CD14-positive monocyte (primary cell): ENCODE measurements around the gene KCNJ6. TPM values are rescaled to one million over a fixed set of nuclear protein-coding genes. Genes with fewer than 3 reads are reported as not detected.
A peak's percentile ranks its signal among the peaks of the same experiment; 100 is the strongest.

ENCODE experiments used
- DNase-seq, 3 donors: peaks; one replicate each; pipeline ENCODE4 v3.0.0-alpha.2; 2011 to 2022
- H2AFZ ChIP-seq: 2 replicates; pipeline ENCODE4 v1.6.0; 2012; ENCODE audit warnings: mild to moderate bottlenecking, low read depth, low read length, inconsistent platforms; ENCODE audit not compliant: insufficient read depth, poor library complexity, severe bottlenecking
- H3K27ac ChIP-seq, 2 donors: 1 replicate in 1 of 2; 2 replicates in 1 of 2; pipeline ENCODE4 v1.5.1; 2012 to 2013; ENCODE audit warnings: low read length in 2 of 2, control low read depth in 1 of 2, inconsistent platforms in 1 of 2, low read depth in 1 of 2, mild to moderate bottlenecking in 1 of 2
- H3K27me3 ChIP-seq, 2 donors: one replicate each; pipeline versions ENCODE4 v1.6.0 to v1.6.1; 2011 to 2013; ENCODE audit warnings: low read length in 2 of 2; ENCODE audit not compliant: control insufficient read depth in 2 of 2, insufficient read depth in 2 of 2
- H3K36me3 ChIP-seq, 2 donors: replicated peaks in 1 of 2; 1 replicate in 1 of 2; 2 replicates in 1 of 2; pipeline versions ENCODE4 v1.5.1 to v1.6.1; 2012 to 2013; ENCODE audit warnings: low read length in 2 of 2, control low read depth in 1 of 2, inconsistent platforms in 1 of 2, mild to moderate bottlenecking in 1 of 2; ENCODE audit not compliant: insufficient read depth in 2 of 2, control insufficient read depth in 1 of 2
- H3K4me1 ChIP-seq, 2 donors: 1 replicate in 1 of 2; 2 replicates in 1 of 2; pipeline versions ENCODE4 v1.5.1 to v1.6.1; 2012 to 2013; ENCODE audit warnings: low read length in 2 of 2, control low read depth in 1 of 2, inconsistent platforms in 1 of 2, mild to moderate bottlenecking in 1 of 2, moderate library complexity in 1 of 2; ENCODE audit not compliant: insufficient read depth in 2 of 2, control insufficient read depth in 1 of 2
- H3K4me2 ChIP-seq: replicated peaks from 2 replicates; pipeline ENCODE3; 2012; ENCODE audit warnings: low read length, moderate library complexity, mild to moderate bottlenecking; ENCODE audit not compliant: poor library complexity, severe bottlenecking; ENCODE audit errors: extremely low read depth
- H3K4me3 ChIP-seq, 3 experiments: fragments of 200-600 bp in 1 of 3; sonication (generic) in 1 of 3; replicated peaks in 1 of 3; 1 replicate in 2 of 3; 2 replicates in 1 of 3; pipeline ENCODE4 v1.5.1; 2011 to 2013; ENCODE audit warnings: low read length in 3 of 3, mild to moderate bottlenecking in 3 of 3, control low read depth in 2 of 3, low read depth in 2 of 3, inconsistent platforms in 1 of 3, moderate library complexity in 1 of 3
- H3K79me2 ChIP-seq: 2 replicates; pipeline ENCODE4 v1.6.0; 2012; ENCODE audit warnings: mild to moderate bottlenecking, control low read depth, inconsistent platforms, low read length, moderate library complexity; ENCODE audit not compliant: insufficient read depth
- H3K9ac ChIP-seq: 2 replicates; pipeline ENCODE4 v1.6.0; 2017; ENCODE audit warnings: low read length, mild to moderate bottlenecking; ENCODE audit not compliant: insufficient read depth, poor library complexity, severe bottlenecking
- H3K9me3 ChIP-seq, 2 donors: replicated peaks in 1 of 2; 1 replicate in 1 of 2; 2 replicates in 1 of 2; pipeline versions ENCODE4 v1.5.1 to v1.6.1; 2012 to 2013; ENCODE audit warnings: low read length in 2 of 2, control low read depth in 1 of 2; ENCODE audit not compliant: control insufficient read depth in 1 of 2, insufficient read depth in 1 of 2
- H4K20me1 ChIP-seq: 2 replicates; pipeline ENCODE4 v1.6.0; 2012; ENCODE audit warnings: mild to moderate bottlenecking, low read length, control low read depth, moderate library complexity; ENCODE audit not compliant: insufficient read depth
- H3K27ac Mint-ChIP-seq, 7 donors: one replicate each; pipeline ENCODE4 v1.8.0; 2020; ENCODE audit warnings: mild to moderate bottlenecking in 7 of 7, mixed read lengths in 7 of 7, moderate library complexity in 6 of 7, inconsistent platforms in 2 of 7
- H3K27me3 Mint-ChIP-seq, 3 donors: one replicate each; pipeline ENCODE4 v1.8.0; 2021 to 2022; ENCODE audit warnings: low read depth in 3 of 3, mild to moderate bottlenecking in 3 of 3, mixed read lengths in 3 of 3, moderate library complexity in 3 of 3, inconsistent platforms in 1 of 3
- H3K36me3 Mint-ChIP-seq, 2 donors: one replicate each; pipeline ENCODE4 v1.8.0; 2020; ENCODE audit warnings: mixed read lengths in 2 of 2, inconsistent platforms in 1 of 2, mild to moderate bottlenecking in 1 of 2
- H3K4me1 Mint-ChIP-seq: one replicate; pipeline ENCODE4 v1.8.0; 2020; ENCODE audit warnings: mild to moderate bottlenecking, mixed read lengths
- H3K4me3 Mint-ChIP-seq, 2 donors: one replicate each; pipeline ENCODE4 v1.8.0; 2020; ENCODE audit warnings: mild to moderate bottlenecking in 2 of 2, mixed read lengths in 2 of 2, moderate library complexity in 1 of 2
- H3K9me3 Mint-ChIP-seq, 7 donors: one replicate each; pipeline ENCODE4 v1.8.0; 2020 to 2022; ENCODE audit warnings: mixed read lengths in 7 of 7, mild to moderate bottlenecking in 6 of 7, moderate library complexity in 6 of 7, inconsistent platforms in 2 of 7
- WGBS: methylation state at CpG from one replicate; pipeline ENCODE4 v1.1.5; 2013; ENCODE audit warnings: missing lambda C conversion rate; ENCODE audit not compliant: insufficient coverage; 5-methylcytosine and 5-hydroxymethylcytosine counted together
- intact Hi-C, 2 donors: fragments of 100-400 bp; cut with micrococcal nuclease; formaldehyde crosslinking; loops; one replicate each; pipeline versions ENCODE4 v1.15.0 to v1.15.1; 2023
- polyA plus RNA-seq, 3 donors: library from polyadenylated mRNA; depleted of rRNA in 1 of 3; unstranded in 2 of 3; stranded (reverse) in 1 of 3; fragments of 300-500 nt in 2 of 3; fragments of >200 nt in 1 of 3; fragmentation: Illumina TruSeq in 2 of 3; gene quantifications; 1 replicate in 2 of 3; 2 replicates in 1 of 3; pipeline ENCODE4 v1.2.3, GENCODE V29; 2012 to 2021
- TF ChIP-seq, protein P1 (sequence below): fragments of 200-600 bp; IDR thresholded peaks from one replicate; pipeline ENCODE4 v1.8.0; 2022; ENCODE audit warnings: antibody characterized with exemption, mild to moderate bottlenecking

KCNJ6 gene
- polyA plus RNA-seq, 3 donors = not detected

DNA sequence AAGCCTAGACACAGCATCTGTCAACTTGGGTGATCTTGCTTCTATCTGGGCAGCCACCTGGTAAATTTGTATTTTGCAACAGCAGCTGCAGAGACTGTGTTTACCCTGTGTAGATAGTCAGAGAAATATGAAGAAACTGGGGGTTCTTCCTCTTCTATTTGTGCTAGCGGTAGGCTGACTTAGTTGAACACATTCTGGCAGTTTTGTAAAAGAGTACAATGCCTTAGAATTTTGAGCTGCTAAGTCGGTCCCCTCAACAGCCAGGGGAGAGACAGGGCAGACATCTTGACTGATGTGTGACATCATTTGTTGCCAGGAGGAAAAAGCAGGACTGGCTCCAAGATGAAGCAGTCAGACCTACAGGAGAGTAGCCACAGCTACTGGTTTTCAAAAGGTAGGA is 53.7 kb downstream of the KCNJ6 start:
- peak; percentile 52 to 80 (median 69) for DNase-seq
- H3K27me3 Mint-ChIP-seq = peaks cover 0 to 6% (median 0%) of the 10 kb centered on the region in 3 donors
- Histone ChIP-seq H2AFZ (peak overlapping the region; percentile 72), H3K9me3 (no peaks in the 10 kb centered on the region), H3K4me1 (peaks cover 47 to 50% of the 10 kb centered on the region in 2 donors), H3K79me2 (no peaks in the 10 kb centered on the region), H3K27me3 (no peaks in the 10 kb centered on the region), H4K20me1 (no peaks in the 10 kb centered on the region), H3K27ac (peak overlapping the region; percentile 6 to 55), H3K9ac (no peak overlapping the region), H3K4me3 (peak overlapping the region in 1 of 3 experiments; percentile 11), H3K4me2 (peak overlapping the region; percentile 44), H3K36me3 (no peaks in the 10 kb centered on the region)
- H3K4me3 Mint-ChIP-seq = peak overlapping the region in 1 of 2 donors; percentile 80
- peaks cover 0 to 5% (median 2%) of the 10 kb centered on the region in 7 donors for H3K9me3 Mint-ChIP-seq
- intact Hi-C loops = loop anchor here in 1 of 2 donors (10.0 kb wide), 1 partner anchor 412 kb away; no protein-coding TSS in a partner anchor
- 11% methylated on average over 1 of the region's 2 CpGs for WGBS
- H3K27ac Mint-ChIP-seq = peak overlapping the region; percentile 84 to 98 (median 88)
- H3K36me3 Mint-ChIP-seq = peaks cover 6 to 7% of the 10 kb centered on the region in 2 donors
- TF ChIP-seq, protein P1, sequence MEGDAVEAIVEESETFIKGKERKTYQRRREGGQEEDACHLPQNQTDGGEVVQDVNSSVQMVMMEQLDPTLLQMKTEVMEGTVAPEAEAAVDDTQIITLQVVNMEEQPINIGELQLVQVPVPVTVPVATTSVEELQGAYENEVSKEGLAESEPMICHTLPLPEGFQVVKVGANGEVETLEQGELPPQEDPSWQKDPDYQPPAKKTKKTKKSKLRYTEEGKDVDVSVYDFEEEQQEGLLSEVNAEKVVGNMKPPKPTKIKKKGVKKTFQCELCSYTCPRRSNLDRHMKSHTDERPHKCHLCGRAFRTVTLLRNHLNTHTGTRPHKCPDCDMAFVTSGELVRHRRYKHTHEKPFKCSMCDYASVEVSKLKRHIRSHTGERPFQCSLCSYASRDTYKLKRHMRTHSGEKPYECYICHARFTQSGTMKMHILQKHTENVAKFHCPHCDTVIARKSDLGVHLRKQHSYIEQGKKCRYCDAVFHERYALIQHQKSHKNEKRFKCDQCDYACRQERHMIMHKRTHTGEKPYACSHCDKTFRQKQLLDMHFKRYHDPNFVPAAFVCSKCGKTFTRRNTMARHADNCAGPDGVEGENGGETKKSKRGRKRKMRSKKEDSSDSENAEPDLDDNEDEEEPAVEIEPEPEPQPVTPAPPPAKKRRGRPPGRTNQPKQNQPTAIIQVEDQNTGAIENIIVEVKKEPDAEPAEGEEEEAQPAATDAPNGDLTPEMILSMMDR = no peak
- peaks cover 42% of the 10 kb centered on the region for H3K4me1 Mint-ChIP-seq

DNA sequence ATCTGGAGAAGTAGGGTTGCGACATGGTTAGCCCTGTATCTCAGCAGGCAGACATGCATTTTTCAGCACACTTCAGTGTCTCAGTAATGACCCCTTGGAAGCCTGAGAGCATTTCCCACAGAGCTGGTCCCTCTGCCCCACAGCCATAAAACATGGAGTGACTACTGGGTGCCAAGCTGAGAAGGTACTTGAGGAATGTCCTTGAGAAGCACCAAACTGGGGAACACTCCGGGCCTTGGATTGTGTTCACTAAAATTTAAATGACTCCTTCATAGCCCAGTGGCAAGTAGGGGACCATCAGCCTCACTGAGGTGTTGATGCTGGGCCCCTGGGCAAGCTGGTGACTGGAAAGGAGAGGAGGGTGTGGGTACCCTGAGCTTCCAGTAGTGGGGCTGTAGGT is 54.7 kb downstream of the KCNJ6 start:
- Mint-ChIP-seq H3K9me3 (peaks cover 0 to 5% (median 2%) of the 10 kb centered on the region in 7 donors), H3K4me3 (no peak overlapping the region)
- H3K36me3 ChIP-seq = no peaks in the 10 kb centered on the region

More for the DNA sequence above, 54.7 kb downstream of the KCNJ6 start:
- no peak overlapping the region for H3K4me3 ChIP-seq
- H3K4me2 ChIP-seq = no peak overlapping the region
- H2AFZ ChIP-seq = no peak overlapping the region
- no peaks in the 10 kb centered on the region for H3K9me3 ChIP-seq
- no peak for DNase-seq
- no peak overlapping the region for H3K27ac ChIP-seq
- peaks cover 45 to 47% of the 10 kb centered on the region in 2 donors for H3K4me1 ChIP-seq
- no peak overlapping the region for H3K9ac ChIP-seq
- Mint-ChIP-seq H3K36me3 (peaks cover 6 to 7% of the 10 kb centered on the region in 2 donors), H3K4me1 (peaks cover 40% of the 10 kb centered on the region), H3K27ac (peak overlapping the region in 2 of 7 donors; percentile 8 to 31), H3K27me3 (peaks cover 0 to 9% (median 0%) of the 10 kb centered on the region in 3 donors)
- H3K79me2 ChIP-seq = no peaks in the 10 kb centered on the region
- no peaks in the 10 kb centered on the region for H3K27me3 ChIP-seq
- intact Hi-C loops = loop anchor here in 1 of 2 donors (10.0 kb wide), 1 partner anchor 413 kb away; no protein-coding TSS in a partner anchor
- TF ChIP-seq, protein P1 = no peak
- WGBS = no CpG with 5 or more reads among the region's 2 CpGs
- no peaks in the 10 kb centered on the region for H4K20me1 ChIP-seq
